CD8-positive, alpha-beta memory T cell (primary cell): ENCODE results near the gene PCBD2. TPM values are rescaled to one million over a fixed set of nuclear protein-coding genes. Genes with fewer than 3 reads are reported as not detected.
"Not testable (repeated sequence)": the region's sequence is repeated elsewhere in the genome, so short reads cannot be mapped to it uniquely, and the experiment has no call there.

Source experiments
- CTCF ChIA-PET: fragments of 350-600 bp; sonication (Branson Sonifier 250); formaldehyde crosslinking; loops from one replicate; lab custom pipeline; 2021; ENCODE audit warnings: antibody characterized with exemption; lab: Charles Lee
- POLR2A ChIA-PET: fragments of 350-600 bp; sonication (Branson Sonifier 250); formaldehyde crosslinking; loops from one replicate; lab custom pipeline; 2021; ENCODE audit warnings: antibody characterized with exemption; lab: Charles Lee
- DNase-seq, 5 donors: peaks; one replicate each; pipeline versions ENCODE4 v3.0.0 to v3.0.0-alpha.2; 2020 to 2022; ENCODE audit warnings: mixed read lengths in 1 of 5
- H3K27ac ChIP-seq: one replicate; pipeline ENCODE4 v1.7.0; 2013; ENCODE audit warnings: low read depth, mild to moderate bottlenecking, low read length, moderate library complexity
- H3K27me3 ChIP-seq: 2 replicates; pipeline ENCODE4 v1.7.0; 2013; ENCODE audit warnings: low read length, mild to moderate bottlenecking; ENCODE audit not compliant: insufficient read depth, poor library complexity, severe bottlenecking
- H3K36me3 ChIP-seq: 2 replicates; pipeline ENCODE4 v1.7.0; 2013; ENCODE audit warnings: mild to moderate bottlenecking, low read length, moderate library complexity; ENCODE audit not compliant: insufficient read depth
- H3K4me1 ChIP-seq: 2 replicates; pipeline ENCODE4 v1.7.0; 2013; ENCODE audit warnings: mild to moderate bottlenecking, low read length, moderate library complexity; ENCODE audit not compliant: insufficient read depth
- H3K4me3 ChIP-seq: 2 replicates; pipeline ENCODE4 v1.7.0; 2013; ENCODE audit warnings: mild to moderate bottlenecking, low read length
- H3K9me3 ChIP-seq: 2 replicates; pipeline ENCODE4 v1.7.0; 2013; ENCODE audit warnings: mild to moderate bottlenecking, low read length
- H3K27ac Mint-ChIP-seq, 8 donors: one replicate each; pipeline ENCODE4 v1.8.0; 2020 to 2021; ENCODE audit warnings: mixed read lengths in 8 of 8, mild to moderate bottlenecking in 6 of 8, inconsistent platforms in 3 of 8, moderate library complexity in 3 of 8
- H3K27me3 Mint-ChIP-seq, 2 donors: one replicate each; pipeline ENCODE4 v1.8.0; 2020 to 2021; ENCODE audit warnings: mixed read lengths in 2 of 2, mild to moderate bottlenecking in 1 of 2, moderate library complexity in 1 of 2
- H3K36me3 Mint-ChIP-seq, 3 donors: one replicate each; pipeline ENCODE4 v1.8.0; 2020 to 2021; ENCODE audit warnings: mixed read lengths in 3 of 3, inconsistent platforms in 1 of 3, mild to moderate bottlenecking in 1 of 3
- H3K4me1 Mint-ChIP-seq, 3 donors: one replicate each; pipeline ENCODE4 v1.8.0; 2020 to 2021; ENCODE audit warnings: mixed read lengths in 3 of 3, inconsistent platforms in 1 of 3, mild to moderate bottlenecking in 1 of 3
- H3K4me3 Mint-ChIP-seq, 7 donors: one replicate each; pipeline ENCODE4 v1.8.0; 2020 to 2021; ENCODE audit warnings: mixed read lengths in 7 of 7, mild to moderate bottlenecking in 6 of 7, moderate library complexity in 4 of 7, inconsistent platforms in 2 of 7
- H3K9me3 Mint-ChIP-seq, 5 donors: one replicate each; pipeline ENCODE4 v1.8.0; 2020 to 2022; ENCODE audit warnings: mixed read lengths in 5 of 5, mild to moderate bottlenecking in 3 of 5, moderate library complexity in 2 of 5, inconsistent platforms in 1 of 5
- polyA plus RNA-seq: library from polyadenylated mRNA; unstranded; fragments of 300-500 nt; fragmentation: Illumina TruSeq; gene quantifications from one replicate; pipeline ENCODE4 v1.2.3, GENCODE V29; 2021
- total RNA-seq, 2 experiments: library from RNA; stranded (reverse); gene quantifications; one replicate each; pipeline ENCODE4 v1.2.3, GENCODE V29; 2021

Gene PCBD2
- total and polyA plus RNA-seq, 3 experiments from 2014 or later: 9.6 to 13.6 (median 11.5) TPM

DNA sequence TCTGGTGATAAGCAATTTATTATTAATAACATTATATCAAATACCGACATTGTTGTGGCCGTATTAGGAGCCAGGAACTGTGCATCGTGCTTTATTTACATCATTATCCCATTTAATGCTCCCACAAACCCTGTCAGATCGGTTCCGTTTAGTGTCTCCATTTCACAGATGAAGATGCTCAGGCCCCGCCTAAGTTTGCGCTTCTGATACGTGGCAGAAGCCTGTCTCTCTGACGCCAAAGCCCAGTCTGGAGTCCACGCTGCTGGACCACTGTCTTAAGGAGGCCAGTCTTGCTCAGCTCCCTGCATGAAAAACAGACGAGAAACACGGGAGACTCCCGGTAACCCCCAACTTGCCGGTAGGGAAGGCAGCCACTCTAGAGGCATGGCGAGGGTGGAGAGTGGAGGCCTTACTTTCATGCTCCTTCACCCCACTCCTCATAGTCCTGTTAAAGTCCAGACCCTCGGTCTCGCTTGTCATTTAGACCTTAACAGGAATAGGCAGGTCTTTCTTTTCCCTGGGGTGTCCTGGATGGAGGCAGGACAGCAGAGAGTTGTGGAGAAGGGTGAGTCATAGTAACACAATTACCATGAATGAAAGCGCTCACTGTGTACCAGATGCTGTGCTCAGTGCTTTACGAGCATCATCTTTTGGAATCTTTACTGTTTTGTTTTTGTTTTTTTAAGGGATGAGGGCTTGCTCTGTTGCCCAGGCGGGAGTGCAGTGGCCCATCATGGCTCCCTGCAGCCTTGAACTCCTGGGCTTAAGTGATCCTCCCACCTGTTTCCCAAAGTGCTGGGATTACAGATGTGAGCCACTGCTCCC, 29.9 kb upstream of the PCBD2 start:
- ChIA-PET POLR2A (interaction anchor here (1.3 to 1.6 kb wide), 2 partner anchors 28 to 29 kb away, joined by 5 to 15 read pairs; partner anchors contain the start of gene C5orf24), CTCF (interaction anchor here (1.5 to 1.8 kb wide), 2 partner anchors 29 kb away, joined by 4 to 5 read pairs; partner anchors contain the start of genes C5orf24 and PCBD2)
- Histone ChIP-seq H3K4me1 (peaks cover 34% of the 10 kb centered on the region), H3K4me3 (peak overlapping the region; percentile 99), H3K27me3 (no peaks in the 10 kb centered on the region), H3K27ac (peak overlapping the region; percentile 88), H3K36me3 (no peaks in the 10 kb centered on the region), H3K9me3 (no peaks in the 10 kb centered on the region)
- peak; percentile 2 to 47 (median 7) for DNase-seq
- Mint-ChIP-seq H3K36me3 (peaks cover 0 to 27% (median 4%) of the 10 kb centered on the region in 3 donors), H3K4me3 (peak overlapping the region; percentile 93 to 99 (median 95)), H3K9me3 (no peaks in the 10 kb centered on the region), H3K4me1 (peaks cover 43 to 57% (median 54%) of the 10 kb centered on the region in 3 donors), H3K27me3 (no peaks in the 10 kb centered on the region), H3K27ac (peak overlapping the region; percentile 92 to 99 (median 97))

DNA sequence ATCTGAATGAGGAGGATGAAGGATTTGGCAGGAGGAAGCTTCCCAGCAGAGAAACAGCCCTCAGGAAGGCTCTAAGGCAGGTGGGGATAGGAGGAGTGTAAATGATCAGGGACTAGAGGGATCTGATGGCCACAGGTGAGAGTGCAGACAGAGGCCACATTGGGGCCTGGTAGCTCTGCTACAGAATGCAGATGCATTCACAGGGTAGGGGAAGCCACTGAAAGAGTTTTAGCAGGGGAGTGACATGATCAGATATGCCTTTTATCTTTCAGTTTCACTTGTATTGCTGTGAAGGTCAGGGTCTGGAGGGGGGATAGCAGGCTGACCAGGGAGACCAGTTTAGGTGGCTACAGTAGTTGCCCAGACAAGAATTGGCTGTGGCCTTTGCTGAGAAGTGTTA, 27.8 kb upstream of the PCBD2 start:
- peak overlapping the region; percentile 36 to 99 (median 88) for H3K27ac Mint-ChIP-seq
- ChIA-PET POLR2A (no interaction called here), CTCF (no interaction called here)
- Histone ChIP-seq H3K36me3 (no peaks in the 10 kb centered on the region), H3K4me1 (peaks cover 34% of the 10 kb centered on the region), H3K4me3 (no peak overlapping the region), H3K9me3 (no peaks in the 10 kb centered on the region), H3K27me3 (no peaks in the 10 kb centered on the region), H3K27ac (no peak overlapping the region)
- DNase-seq: no peak
- H3K27me3 Mint-ChIP-seq: no peaks in the 10 kb centered on the region
- H3K4me3 Mint-ChIP-seq: peak overlapping the region; percentile 9 to 94 (median 75)
- no peaks in the 10 kb centered on the region for H3K9me3 Mint-ChIP-seq
- H3K36me3 Mint-ChIP-seq: peaks cover 0 to 32% (median 7%) of the 10 kb centered on the region in 3 donors
- peaks cover 48 to 65% (median 62%) of the 10 kb centered on the region in 3 donors for H3K4me1 Mint-ChIP-seq

DNA sequence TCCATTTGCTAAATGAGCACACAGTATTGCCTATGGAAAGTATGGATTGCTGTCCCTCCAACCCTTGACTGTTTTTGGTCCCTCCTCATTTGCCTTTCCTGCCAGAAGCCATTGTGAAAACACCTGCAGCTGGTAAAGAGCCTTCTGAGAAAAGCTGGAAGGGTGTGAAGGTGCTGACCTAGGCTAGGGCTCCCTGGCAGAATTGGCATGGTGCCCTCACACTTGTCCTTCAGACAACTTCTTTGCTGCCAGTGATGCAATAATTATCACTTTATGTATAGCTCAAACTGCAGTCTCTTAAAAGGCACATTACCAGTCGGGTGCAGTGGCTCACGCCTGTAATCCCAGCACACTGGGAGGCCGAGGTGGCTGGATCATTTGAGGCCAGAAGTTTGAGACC, 26.5 kb upstream of the PCBD2 start:
- Histone ChIP-seq H3K4me3 (no peak overlapping the region), H3K36me3 (no peaks in the 10 kb centered on the region), H3K27me3 (no peaks in the 10 kb centered on the region), H3K4me1 (peaks cover 30% of the 10 kb centered on the region), H3K27ac (no peak overlapping the region), H3K9me3 (no peaks in the 10 kb centered on the region)
- H3K36me3 Mint-ChIP-seq: peaks cover 0 to 32% (median 7%) of the 10 kb centered on the region in 3 donors
- H3K4me3 Mint-ChIP-seq: peak overlapping the region in 2 of 7 donors; percentile 27 to 66
- no peaks in the 10 kb centered on the region for H3K27me3 Mint-ChIP-seq
- no peaks in the 10 kb centered on the region for H3K9me3 Mint-ChIP-seq
- H3K4me1 Mint-ChIP-seq: peaks cover 46 to 64% (median 60%) of the 10 kb centered on the region in 3 donors
- ChIA-PET POLR2A (no interaction called here), CTCF (no interaction called here)
- H3K27ac Mint-ChIP-seq: peak overlapping the region in 5 of 8 donors; percentile 24 to 84 (median 73)
- no peak for DNase-seq

DNA sequence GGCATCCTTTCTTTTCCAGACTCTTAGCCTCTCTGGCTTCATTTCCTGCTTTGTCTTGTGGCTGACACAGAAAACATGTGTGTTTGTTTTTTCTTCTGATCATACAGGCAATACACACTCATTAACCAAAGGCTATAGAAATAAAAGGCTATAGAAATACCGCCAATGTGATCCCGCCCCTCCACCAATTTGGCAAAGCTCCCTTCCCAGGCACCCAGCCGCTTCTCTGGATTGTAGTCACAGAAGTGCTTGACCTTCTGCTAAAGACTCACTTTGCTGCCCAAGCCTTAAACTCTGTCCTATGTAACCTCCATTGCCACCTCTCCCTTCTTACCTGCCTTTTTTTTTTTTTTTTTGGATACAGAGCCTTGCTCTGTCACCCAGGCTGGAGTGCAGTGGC, 25.5 kb upstream of the PCBD2 start:
- ChIA-PET CTCF (no interaction called here), POLR2A (no interaction called here)
- Mint-ChIP-seq H3K4me1 (peaks cover 44 to 61% (median 57%) of the 10 kb centered on the region in 3 donors), H3K36me3 (peaks cover 0 to 27% (median 7%) of the 10 kb centered on the region in 3 donors), H3K27me3 (no peaks in the 10 kb centered on the region), H3K4me3 (peak overlapping the region in 1 of 7 donors; percentile 11), H3K27ac (peak overlapping the region in 3 of 8 donors; percentile 40 to 92 (median 42)), H3K9me3 (no peaks in the 10 kb centered on the region)
- H3K27ac ChIP-seq: no peak overlapping the region
- H3K36me3 ChIP-seq: no peaks in the 10 kb centered on the region
- H3K4me3 ChIP-seq: no peak overlapping the region
- H3K27me3 ChIP-seq: no peaks in the 10 kb centered on the region
- H3K9me3 ChIP-seq: no peaks in the 10 kb centered on the region
- H3K4me1 ChIP-seq: peaks cover 24% of the 10 kb centered on the region
- DNase-seq: no peak

DNA sequence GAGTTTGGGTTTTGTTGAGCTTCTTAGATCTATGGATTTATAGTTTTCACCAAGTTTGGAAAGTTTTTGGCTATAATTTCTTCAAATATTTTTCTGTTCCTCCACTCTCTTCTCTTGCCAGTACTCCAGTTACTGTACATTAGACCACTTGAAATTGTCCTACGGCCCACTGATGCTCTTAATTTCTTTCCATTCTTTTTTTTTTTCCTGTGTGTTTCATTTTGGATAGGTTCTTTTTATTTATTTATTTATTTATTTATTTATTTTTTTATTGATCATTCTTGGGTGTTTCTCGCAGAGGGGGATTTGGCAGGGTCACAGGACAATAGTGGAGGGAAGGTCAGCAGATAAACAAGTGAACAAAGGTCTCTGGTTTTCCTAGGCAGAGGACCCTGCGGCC, 24.0 kb upstream of the PCBD2 start:
- not testable (repeated sequence) for H3K27me3 ChIP-seq

DNA sequence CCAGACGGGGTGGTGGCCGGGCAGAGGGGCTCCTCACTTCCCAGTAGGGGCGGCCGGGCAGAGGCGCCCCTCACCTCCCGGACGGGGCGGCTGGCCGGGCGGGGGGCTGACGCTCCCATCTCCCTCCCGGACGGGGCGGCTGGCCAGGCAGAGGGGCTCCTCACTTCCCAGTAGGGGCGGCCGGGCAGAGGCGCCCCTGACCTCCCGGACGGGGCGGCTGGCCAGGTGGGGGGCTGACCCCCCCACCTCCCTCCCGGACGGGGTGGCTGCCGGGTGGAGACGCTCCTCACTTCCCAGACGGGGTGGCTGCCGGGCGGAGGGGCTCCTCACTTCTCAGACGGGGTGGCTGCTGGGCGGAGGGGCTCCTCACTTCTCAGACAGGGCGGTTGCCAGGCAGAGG, 23.2 kb upstream of the PCBD2 start:
- peaks cover 42 to 59% (median 55%) of the 10 kb centered on the region in 3 donors for H3K4me1 Mint-ChIP-seq

More for the DNA sequence above, 24.0 kb upstream of the PCBD2 start:
- H3K4me1 ChIP-seq: peaks cover 14% of the 10 kb centered on the region
- H3K4me3 ChIP-seq, POLR2A ChIA-PET, H3K27me3 Mint-ChIP-seq, H3K9me3 ChIP-seq, H3K4me3 Mint-ChIP-seq, H3K9me3 Mint-ChIP-seq, H3K27ac ChIP-seq, DNase-seq, CTCF ChIA-PET, H3K36me3 ChIP-seq: not testable (repeated sequence)
- Mint-ChIP-seq H3K36me3 (peaks cover 0 to 24% (median 7%) of the 10 kb centered on the region in 3 donors), H3K27ac (peak overlapping the region in 2 of 8 donors; percentile 13 to 21), H3K4me1 (peaks cover 45 to 62% (median 59%) of the 10 kb centered on the region in 3 donors)

DNA sequence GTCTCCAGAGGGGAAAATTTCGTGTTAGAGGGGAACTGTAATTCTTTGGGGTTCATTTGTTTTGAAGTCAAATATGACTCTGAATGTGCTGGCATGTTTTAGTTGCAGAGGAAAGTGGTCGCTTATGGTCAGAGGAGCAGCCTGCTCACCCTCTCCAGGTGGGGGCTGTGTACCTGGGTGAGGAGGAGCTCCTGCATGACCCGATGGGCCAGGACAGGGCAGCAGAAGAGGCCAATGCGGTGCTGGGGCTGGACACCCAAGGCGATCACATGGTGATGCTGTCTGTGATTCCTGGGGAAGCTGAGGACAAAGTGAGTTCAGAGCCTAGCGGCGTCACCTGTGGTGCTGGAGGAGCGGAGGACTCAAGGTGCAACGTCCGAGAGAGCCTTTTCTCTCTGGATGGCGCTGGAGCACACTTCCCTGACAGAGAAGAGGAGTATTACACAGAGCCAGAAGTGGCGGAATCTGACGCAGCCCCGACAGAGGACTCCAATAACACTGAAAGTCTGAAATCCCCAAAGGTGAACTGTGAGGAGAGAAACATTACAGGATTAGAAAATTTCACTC, 17.3 kb upstream of the PCBD2 start:
- Mint-ChIP-seq H3K27ac (peak overlapping the region in 4 of 8 donors; percentile 12 to 89 (median 54)), H3K36me3 (peaks cover 0 to 50% (median 12%) of the 10 kb centered on the region in 3 donors), H3K4me1 (peaks cover 27 to 42% (median 28%) of the 10 kb centered on the region in 3 donors), H3K27me3 (no peaks in the 10 kb centered on the region), H3K4me3 (peak overlapping the region in 1 of 7 donors; percentile 29), H3K9me3 (no peaks in the 10 kb centered on the region)
- peaks cover 8% of the 10 kb centered on the region for H3K36me3 ChIP-seq
- H3K4me1 ChIP-seq: no peaks in the 10 kb centered on the region
- H3K9me3 ChIP-seq: no peaks in the 10 kb centered on the region
- ChIA-PET CTCF (no interaction called here), POLR2A (interaction anchor here (0.7 kb wide), 1 partner anchor 1832 kb away, joined by 5 read pairs; no protein-coding TSS in a partner anchor)
- DNase-seq: no peak
- no peaks in the 10 kb centered on the region for H3K27me3 ChIP-seq
- H3K4me3 ChIP-seq: no peak overlapping the region
- no peak overlapping the region for H3K27ac ChIP-seq

More for the DNA sequence above, 23.2 kb upstream of the PCBD2 start:
- H3K4me3 ChIP-seq, H3K27me3 Mint-ChIP-seq, POLR2A ChIA-PET, H3K27me3 ChIP-seq, H3K4me3 Mint-ChIP-seq, H3K4me1 ChIP-seq, H3K9me3 ChIP-seq, H3K27ac Mint-ChIP-seq, H3K9me3 Mint-ChIP-seq, H3K27ac ChIP-seq, H3K36me3 ChIP-seq, CTCF ChIA-PET, DNase-seq: not testable (repeated sequence)
- peaks cover 0 to 26% (median 7%) of the 10 kb centered on the region in 3 donors for H3K36me3 Mint-ChIP-seq

DNA sequence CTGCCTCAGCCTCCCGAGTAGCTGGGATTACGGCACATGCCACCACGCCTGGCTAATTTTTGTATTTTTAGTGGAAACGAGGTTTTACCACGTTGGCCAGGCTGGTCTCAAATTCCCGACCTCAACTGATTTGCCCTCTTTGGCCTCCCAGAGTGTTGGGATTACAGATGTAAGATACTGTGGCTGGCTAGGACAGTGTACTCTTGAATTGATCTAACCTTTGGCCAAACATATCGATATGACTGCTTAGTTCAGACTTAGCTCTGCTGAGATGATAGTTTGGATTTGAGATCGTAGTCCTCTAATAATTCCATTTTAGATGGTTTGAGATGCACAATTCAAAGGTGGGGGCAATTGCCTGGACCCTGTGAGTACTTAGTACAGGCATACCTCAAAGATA, 15.6 kb upstream of the PCBD2 start:
- Mint-ChIP-seq H3K9me3 (no peaks in the 10 kb centered on the region), H3K27me3 (no peaks in the 10 kb centered on the region), H3K27ac (peak overlapping the region in 2 of 8 donors; percentile 17 to 52), H3K4me3 (no peak overlapping the region), H3K36me3 (peaks cover 0 to 62% (median 16%) of the 10 kb centered on the region in 3 donors), H3K4me1 (peaks cover 28 to 42% (median 29%) of the 10 kb centered on the region in 3 donors)
- no peaks in the 10 kb centered on the region for H3K27me3 ChIP-seq
- CTCF ChIA-PET: no interaction called here
- no peaks in the 10 kb centered on the region for H3K9me3 ChIP-seq
- DNase-seq: no peak
- POLR2A ChIA-PET: no interaction called here
- H3K27ac ChIP-seq: no peak overlapping the region
- peaks cover 9% of the 10 kb centered on the region for H3K36me3 ChIP-seq
- H3K4me1 ChIP-seq: no peaks in the 10 kb centered on the region
- H3K4me3 ChIP-seq: no peak overlapping the region
